ENCODE results near the gene SLC30A3.
"Not testable (repeated sequence)": the region's sequence is repeated elsewhere in the genome, so short reads cannot be mapped to it uniquely, and the experiment has no call there.

SLC30A3 gene

DNA sequence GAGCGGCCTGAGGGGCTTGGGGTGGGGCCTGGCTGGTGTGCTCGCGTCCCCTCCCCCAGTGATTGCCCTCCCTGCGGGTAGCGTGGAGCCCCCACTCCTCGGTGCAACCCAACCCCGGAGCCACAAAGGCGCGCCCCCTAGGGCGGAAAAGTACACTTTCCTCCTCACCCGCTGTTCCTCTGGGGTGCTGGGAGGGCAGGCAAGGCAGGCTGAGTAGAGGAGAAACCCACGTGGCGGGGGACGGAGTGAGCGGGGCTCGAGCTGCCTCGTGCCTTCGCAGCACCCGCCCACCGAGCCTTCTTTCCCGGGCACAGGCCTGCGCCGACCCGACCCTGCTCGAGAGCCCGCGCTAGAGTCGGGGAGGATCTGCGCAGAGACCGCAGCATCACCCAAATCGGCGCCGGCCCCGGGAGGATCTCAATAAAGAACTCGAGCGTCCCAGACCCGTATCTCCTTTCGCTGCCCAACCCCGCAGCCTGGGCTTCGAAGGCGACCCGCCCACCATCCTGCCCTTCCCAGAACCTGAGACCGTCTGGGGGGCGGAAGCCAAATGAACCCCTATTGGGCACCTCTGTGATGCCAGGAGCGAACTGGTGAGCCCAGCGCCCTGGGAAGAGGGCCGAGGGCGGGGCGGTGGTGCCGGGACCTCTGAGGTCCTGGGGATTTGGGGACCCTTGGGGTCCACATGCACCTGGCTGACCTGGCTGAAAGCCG is 43.9 kb upstream of the SLC30A3 start:
- peak; percentile 21 for TF ChIP-seq CTCF (conservative IDR thresholded peaks at IDR 0.05; ENCODE audit: low read depth, low read length)
- no peak for DNase-seq (ENCODE audit: low read depth)
- H3K4me3 ChIP-seq (ENCODE audit: low read length) = no peak overlapping the region

- H3K4me3 ChIP-seq (ENCODE audit: low read length) = no peak overlapping the region
- DNase-seq (ENCODE audit: low read depth) = no peak
- TF ChIP-seq CTCF (conservative IDR thresholded peaks at IDR 0.05; ENCODE audit: low read depth, low read length) = no peak
Observed at GRCh38 chr2:27306136-27306535, 43.3 kb upstream of the SLC30A3 start.

DNA sequence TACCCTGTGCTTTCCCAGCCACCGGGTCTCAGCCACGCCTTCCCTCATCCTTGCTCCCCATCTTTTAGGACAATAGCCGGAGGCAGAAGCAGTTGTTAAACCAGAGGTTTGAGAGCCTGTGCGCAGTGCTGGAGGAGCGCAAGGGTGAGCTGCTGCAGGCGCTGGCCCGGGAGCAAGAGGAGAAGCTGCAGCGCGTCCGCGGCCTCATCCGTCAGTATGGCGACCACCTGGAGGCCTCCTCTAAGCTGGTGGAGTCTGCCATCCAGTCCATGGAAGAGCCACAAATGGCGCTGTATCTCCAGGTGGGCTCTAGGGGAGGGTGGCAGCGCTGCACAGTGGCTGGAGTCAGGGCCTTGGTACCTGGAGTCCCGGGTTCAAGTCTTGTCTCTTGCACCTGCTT is 42.7 kb upstream of the SLC30A3 start:
- H3K4me3 ChIP-seq (ENCODE audit: low read length) = no peak overlapping the region
- no peak for DNase-seq (ENCODE audit: low read depth)
- TF ChIP-seq CTCF (conservative IDR thresholded peaks at IDR 0.05; ENCODE audit: low read depth, low read length) = no peak

DNA sequence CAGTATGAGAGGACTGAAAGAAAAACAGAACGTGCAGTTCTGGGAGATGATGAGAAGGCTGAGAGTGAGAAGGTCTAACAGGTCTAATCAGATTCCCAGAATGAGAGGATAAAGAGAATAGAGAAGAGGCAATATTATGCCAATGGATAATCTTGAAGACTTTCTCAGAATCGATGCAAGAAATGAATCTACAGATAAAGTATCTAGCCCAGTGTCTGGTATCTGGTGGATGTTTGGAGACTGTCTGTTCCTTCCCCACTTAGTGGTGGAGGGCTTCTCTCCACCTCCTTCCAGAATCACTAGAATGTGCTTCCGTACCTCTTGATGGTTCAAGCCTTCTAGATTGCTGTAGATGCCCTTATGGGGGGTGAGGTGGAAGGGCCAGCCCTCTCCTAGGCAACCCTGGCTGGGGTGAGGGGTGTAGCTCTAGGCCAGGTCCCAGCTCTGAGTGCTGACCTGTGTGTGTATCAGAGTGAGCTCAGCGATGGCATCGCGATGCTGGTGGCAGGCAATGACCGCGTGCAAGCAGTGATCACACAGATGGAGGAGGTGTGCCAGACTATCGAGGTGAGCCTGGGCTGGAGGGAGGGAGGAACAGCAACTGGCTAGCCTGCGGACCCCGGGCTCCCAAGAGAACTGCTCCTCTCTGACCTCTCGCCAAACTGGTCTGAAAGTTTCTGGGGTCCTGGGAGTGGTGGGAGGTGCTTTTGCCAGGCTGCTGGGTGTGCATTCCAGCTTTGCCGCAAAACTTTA is 41.8 kb upstream of the SLC30A3 start:
- TF ChIP-seq CTCF (conservative IDR thresholded peaks at IDR 0.05; ENCODE audit: low read depth, low read length) = no peak
- DNase-seq (ENCODE audit: low read depth) = no peak
- no peak overlapping the region for H3K4me3 ChIP-seq (ENCODE audit: low read length)

GRCh38 chr2:27303093-27304025 is 40.5 kb upstream of the SLC30A3 start:
- H3K4me3 ChIP-seq (ENCODE audit: low read length) = peak overlapping the region; percentile 26
- no peak for DNase-seq (ENCODE audit: low read depth)
- peak; percentile 90 for TF ChIP-seq CTCF (conservative IDR thresholded peaks at IDR 0.05; ENCODE audit: low read depth, low read length)

DNA sequence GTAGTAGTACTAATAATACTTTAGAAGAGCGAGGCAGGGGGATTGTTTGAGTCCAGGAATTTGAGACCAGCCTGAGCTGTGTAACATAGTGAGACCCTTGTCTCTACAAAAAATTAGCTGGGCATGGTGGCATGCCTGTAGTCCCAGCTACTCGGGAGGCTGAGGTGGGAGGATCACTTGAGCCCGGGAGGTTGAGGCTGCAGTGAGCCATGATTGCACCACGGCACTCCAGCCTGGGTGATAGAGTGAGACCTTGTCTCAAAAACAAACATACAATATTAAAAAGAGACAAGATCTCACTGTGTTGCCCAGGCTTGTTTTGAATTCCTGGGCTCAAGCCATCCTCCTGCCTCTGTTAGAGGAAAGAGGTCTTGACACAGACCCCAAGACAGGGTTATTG is 37.8 kb upstream of the SLC30A3 start:
- not testable (repeated sequence) for DNase-seq (ENCODE audit: low read depth); H3K4me3 ChIP-seq (ENCODE audit: low read length)

- H3K4me3 ChIP-seq (ENCODE audit: low read length) = no peak overlapping the region
- TF ChIP-seq CTCF (conservative IDR thresholded peaks at IDR 0.05; ENCODE audit: low read depth, low read length) = no peak
- no peak for DNase-seq (ENCODE audit: low read depth)
Observed at GRCh38 chr2:27298391-27299080, 35.7 kb upstream of the SLC30A3 start.

Measured in retinal pigment epithelial cell (primary cell).